Activated CD4-positive, alpha-beta T cell treated with anti-CD3 and anti-CD28 coated beads, Interleukin-2, amount 10 ng/mL, durations not matched to agents 24 days and 14 days (primary cell): ENCODE measurements around the gene HNRNPA2B1. TPM values are rescaled to one million over a fixed set of nuclear protein-coding genes. Genes with fewer than 3 reads are reported as not detected.

Experiments used
- DNase-seq: peaks from one replicate; pipeline ENCODE4 v3.0.0; 2022
- H3K27ac Mint-ChIP-seq: one replicate; pipeline ENCODE4 v1.8.0; 2022; ENCODE audit warnings: mild to moderate bottlenecking, mixed read lengths
- H3K27me3 Mint-ChIP-seq: one replicate; pipeline ENCODE4 v1.8.0; 2022; ENCODE audit warnings: mixed read lengths
- H3K36me3 Mint-ChIP-seq: one replicate; pipeline ENCODE4 v1.8.0; 2022; ENCODE audit warnings: low read depth, mild to moderate bottlenecking, mixed read lengths
- H3K4me1 Mint-ChIP-seq: one replicate; pipeline ENCODE4 v1.8.0; 2021; ENCODE audit warnings: mixed read lengths
- H3K4me3 Mint-ChIP-seq: one replicate; pipeline ENCODE4 v1.8.0; 2022; ENCODE audit warnings: mild to moderate bottlenecking, moderate library complexity, mixed read lengths
- H3K9me3 Mint-ChIP-seq: one replicate; pipeline ENCODE4 v1.8.0; 2021; ENCODE audit warnings: mixed read lengths
- intact Hi-C: fragments of 100-400 bp; cut with micrococcal nuclease; formaldehyde crosslinking; loops from one replicate; pipeline ENCODE4 v1.15.1; 2023
- total RNA-seq: library from RNA; stranded (reverse); gene quantifications from 2 replicates; pipeline ENCODE4 v1.2.3, GENCODE V29; 2022

The HNRNPA2B1 gene
- total RNA-seq = 862 and 873 TPM in 2 replicates

DNA sequence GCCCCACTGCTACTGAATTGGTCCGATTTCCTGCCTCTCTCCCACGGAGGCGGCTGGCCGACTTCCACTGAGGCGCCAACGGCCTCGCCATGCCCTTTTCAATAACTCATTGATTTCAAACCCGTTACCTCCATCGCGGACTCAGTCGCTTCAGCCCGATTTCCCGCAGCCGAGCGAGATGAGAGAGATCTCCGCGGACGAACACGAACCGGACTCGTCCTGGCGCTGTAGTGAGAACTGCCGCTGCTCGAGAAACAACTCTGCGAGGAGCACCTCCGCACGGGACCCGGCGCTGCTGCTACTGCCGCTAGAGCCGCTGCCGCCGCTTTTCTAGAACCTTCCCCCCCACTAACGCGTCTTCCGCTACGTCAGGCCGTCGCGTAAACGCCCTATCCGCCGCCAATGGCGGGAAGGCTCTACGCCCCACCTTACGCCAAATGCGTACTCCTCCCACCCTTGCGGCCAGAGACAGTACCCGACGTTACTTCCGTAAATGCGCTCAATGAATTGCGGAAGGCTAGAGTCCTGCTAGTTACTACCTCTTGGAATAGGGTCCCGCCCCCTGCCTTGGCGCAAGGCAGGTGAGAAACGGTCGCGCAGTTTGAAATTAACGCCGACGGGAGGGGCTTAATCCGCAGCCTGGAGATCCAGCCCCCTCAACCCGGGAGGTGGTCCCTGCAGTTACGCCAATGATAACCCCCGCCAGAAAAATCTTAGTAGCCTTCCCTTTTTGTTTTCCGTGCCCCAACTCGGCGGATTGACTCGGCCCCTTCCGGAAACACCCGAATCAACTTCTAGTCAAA lies at the start of gene HNRNPA2B1:
Gene HNRNPA2B1 (minus strand): TSS at position 303 of the 803 bp plus-strand sequence. CDS start 169 bp downstream, at position 134.
- peak; percentile 100 for DNase-seq
- intact Hi-C loops = loop anchor here (1.0 kb wide), 4 partner anchors 47 to 343 kb away; no protein-coding TSS in a partner anchor
- Mint-ChIP-seq H3K27me3 (peaks cover 7% of the 10 kb centered on the region), H3K9me3 (no peaks in the 10 kb centered on the region), H3K4me3 (peak within 1 kb of the TSS; percentile 100), H3K4me1 (peaks cover 51% of the 10 kb centered on the region), H3K27ac (peak within 1 kb of the TSS; percentile 99), H3K36me3 (peaks cover 77% of the 10 kb centered on the region)

DNA sequence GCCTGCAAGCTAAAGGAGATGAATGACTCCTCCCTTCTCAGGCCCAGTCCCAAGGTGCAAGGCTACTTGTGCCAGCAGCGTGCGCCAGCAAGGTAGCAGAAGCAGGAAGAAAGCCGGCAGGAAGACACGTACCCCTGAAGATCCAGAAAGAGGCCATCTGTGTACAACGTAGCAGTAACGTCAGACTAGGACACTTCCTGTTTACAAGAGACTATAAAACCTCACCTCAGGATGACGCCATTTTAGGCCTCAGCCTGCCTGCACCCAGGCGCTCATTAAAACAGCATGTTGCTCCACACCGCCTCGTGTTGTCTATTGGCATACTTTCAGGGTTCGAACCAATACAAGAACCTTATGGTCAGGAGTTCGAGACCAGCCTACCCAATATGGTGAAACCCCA lies 49.7 kb upstream of the HNRNPA2B1 start:
- no peak overlapping the region for H3K27ac Mint-ChIP-seq
- DNase-seq = no peak
- peaks cover 2% of the 10 kb centered on the region for H3K4me1 Mint-ChIP-seq
- intact Hi-C loops = no loop called here
- peaks cover 4% of the 10 kb centered on the region for H3K27me3 Mint-ChIP-seq
- H3K4me3 Mint-ChIP-seq = no peak overlapping the region
- no peaks in the 10 kb centered on the region for H3K9me3 Mint-ChIP-seq
- H3K36me3 Mint-ChIP-seq = no peaks in the 10 kb centered on the region

GRCh38 chr7:26245150-26245549 lies 44.6 kb upstream of the HNRNPA2B1 start:
- Mint-ChIP-seq H3K4me3 (no peak overlapping the region), H3K4me1 (peaks cover 2% of the 10 kb centered on the region), H3K36me3 (no peaks in the 10 kb centered on the region), H3K9me3 (no peaks in the 10 kb centered on the region), H3K27me3 (no peaks in the 10 kb centered on the region), H3K27ac (no peak overlapping the region)
- no peak for DNase-seq
- intact Hi-C loops = no loop called here

GRCh38 chr7:26238032-26238431 lies 37.5 kb upstream of the HNRNPA2B1 start:
- intact Hi-C loops = no loop called here
- Mint-ChIP-seq H3K4me1 (no peaks in the 10 kb centered on the region), H3K9me3 (no peaks in the 10 kb centered on the region), H3K4me3 (no peak overlapping the region), H3K27ac (no peak overlapping the region), H3K36me3 (no peaks in the 10 kb centered on the region), H3K27me3 (peaks cover 8% of the 10 kb centered on the region)
- DNase-seq = no peak

GRCh38 chr7:26237035-26237807 lies 36.7 kb upstream of the HNRNPA2B1 start:
- no peak overlapping the region for H3K27ac Mint-ChIP-seq
- H3K36me3 Mint-ChIP-seq = no peaks in the 10 kb centered on the region
- H3K27me3 Mint-ChIP-seq = peaks cover 8% of the 10 kb centered on the region
- intact Hi-C loops = no loop called here
- no peaks in the 10 kb centered on the region for H3K9me3 Mint-ChIP-seq
- DNase-seq = no peak
- no peaks in the 10 kb centered on the region for H3K4me1 Mint-ChIP-seq
- H3K4me3 Mint-ChIP-seq = no peak overlapping the region

- H3K27ac Mint-ChIP-seq = no peak overlapping the region
- no peak overlapping the region for H3K4me3 Mint-ChIP-seq
- H3K27me3 Mint-ChIP-seq = peaks cover 17% of the 10 kb centered on the region
- no peaks in the 10 kb centered on the region for H3K9me3 Mint-ChIP-seq
- intact Hi-C loops = no loop called here
- H3K36me3 Mint-ChIP-seq = no peaks in the 10 kb centered on the region
- no peaks in the 10 kb centered on the region for H3K4me1 Mint-ChIP-seq
- no peak for DNase-seq
These were observed 33.5 kb upstream of the HNRNPA2B1 start for GRCh38 chr7:26233902-26234511.

- Mint-ChIP-seq H3K36me3 (no peaks in the 10 kb centered on the region), H3K4me3 (no peak overlapping the region), H3K27ac (no peak overlapping the region), H3K9me3 (no peaks in the 10 kb centered on the region), H3K27me3 (peaks cover 36% of the 10 kb centered on the region), H3K4me1 (no peaks in the 10 kb centered on the region)
- intact Hi-C loops = no loop called here
- no peak for DNase-seq
These were observed 27.4 kb upstream of the HNRNPA2B1 start for GRCh38 chr7:26227987-26228386.

- no peak overlapping the region for H3K27ac Mint-ChIP-seq
- no peak overlapping the region for H3K4me3 Mint-ChIP-seq
- H3K9me3 Mint-ChIP-seq = no peaks in the 10 kb centered on the region
- H3K4me1 Mint-ChIP-seq = no peaks in the 10 kb centered on the region
- intact Hi-C loops = no loop called here
- peaks cover 31% of the 10 kb centered on the region for H3K27me3 Mint-ChIP-seq
- no peaks in the 10 kb centered on the region for H3K36me3 Mint-ChIP-seq
- no peak for DNase-seq
These were observed 23.8 kb upstream of the HNRNPA2B1 start for GRCh38 chr7:26224359-26224758.

GRCh38 chr7:26216049-26216448 lies 15.5 kb upstream of the HNRNPA2B1 start:
- Mint-ChIP-seq H3K9me3 (no peaks in the 10 kb centered on the region), H3K4me3 (no peak overlapping the region), H3K4me1 (peaks cover 3% of the 10 kb centered on the region), H3K36me3 (peaks cover 27% of the 10 kb centered on the region), H3K27ac (no peak overlapping the region), H3K27me3 (no peaks in the 10 kb centered on the region)
- DNase-seq = no peak
- intact Hi-C loops = no loop called here

DNA sequence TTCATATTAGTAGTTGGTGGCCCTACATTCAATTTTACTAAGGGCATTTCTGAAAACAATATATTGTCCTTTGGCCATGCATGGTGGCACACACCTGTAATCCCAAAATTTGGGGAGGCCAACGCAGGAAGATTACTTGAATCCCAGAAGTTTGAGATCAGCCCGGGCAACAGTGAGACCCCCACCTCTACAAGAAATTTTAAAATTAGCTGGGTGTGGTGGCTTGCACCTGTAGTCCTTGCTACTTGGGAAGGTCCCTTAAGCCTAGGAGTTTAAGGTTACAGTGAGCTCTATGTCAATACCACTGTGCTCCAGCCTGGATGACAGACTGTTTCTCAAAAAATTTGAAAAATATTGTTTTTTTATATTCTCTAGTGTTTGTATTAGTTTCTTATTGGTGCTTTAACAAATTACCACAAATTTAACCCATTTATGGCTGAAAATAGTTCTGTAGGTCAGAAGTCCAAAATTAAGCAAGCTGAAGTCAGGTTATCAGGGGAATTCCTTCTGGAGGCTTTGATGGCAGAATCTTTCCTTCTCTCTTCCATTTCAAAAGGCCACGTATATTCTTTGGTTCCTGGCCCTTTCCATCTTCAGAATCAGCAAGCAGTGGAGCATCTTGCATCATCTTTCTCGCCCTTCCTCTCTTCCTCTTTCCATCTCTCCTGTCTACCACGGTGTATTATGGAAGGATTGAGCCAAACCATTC lies 13.4 kb upstream of the HNRNPA2B1 start:
- H3K27ac Mint-ChIP-seq = no peak overlapping the region
- intact Hi-C loops = no loop called here
- no peak overlapping the region for H3K4me3 Mint-ChIP-seq
- no peaks in the 10 kb centered on the region for H3K9me3 Mint-ChIP-seq
- H3K27me3 Mint-ChIP-seq = no peaks in the 10 kb centered on the region
- H3K4me1 Mint-ChIP-seq = peaks cover 11% of the 10 kb centered on the region
- peaks cover 42% of the 10 kb centered on the region for H3K36me3 Mint-ChIP-seq
- no peak for DNase-seq

- Mint-ChIP-seq H3K9me3 (no peaks in the 10 kb centered on the region), H3K4me3 (no peak overlapping the region), H3K4me1 (peaks cover 11% of the 10 kb centered on the region), H3K36me3 (peaks cover 47% of the 10 kb centered on the region), H3K27ac (no peak overlapping the region), H3K27me3 (no peaks in the 10 kb centered on the region)
- intact Hi-C loops = no loop called here
- DNase-seq = no peak
These were observed 12.6 kb upstream of the HNRNPA2B1 start for GRCh38 chr7:26212921-26213718.

GRCh38 chr7:26208040-26208439 lies 7.5 kb upstream of the HNRNPA2B1 start:
- Mint-ChIP-seq H3K4me3 (no peak overlapping the region), H3K27ac (no peak overlapping the region), H3K36me3 (peaks cover 81% of the 10 kb centered on the region), H3K9me3 (no peaks in the 10 kb centered on the region), H3K4me1 (peaks cover 48% of the 10 kb centered on the region), H3K27me3 (no peaks in the 10 kb centered on the region)
- intact Hi-C loops = no loop called here
- DNase-seq = no peak

- Mint-ChIP-seq H3K27me3 (peaks cover 7% of the 10 kb centered on the region), H3K4me3 (peak overlapping the region; percentile 84), H3K4me1 (peaks cover 48% of the 10 kb centered on the region), H3K27ac (peak overlapping the region; percentile 94), H3K36me3 (peaks cover 76% of the 10 kb centered on the region), H3K9me3 (no peaks in the 10 kb centered on the region)
- no peak for DNase-seq
- intact Hi-C loops = no loop called here
These were observed 2.5 kb upstream of the HNRNPA2B1 start for GRCh38 chr7:26203016-26203415.
